Lower leg skin (tissue), 4 donors: Measurements from ENCODE around the gene SIGLEC14. TPM values are rescaled to one million over a fixed set of nuclear protein-coding genes. Genes with fewer than 3 reads are reported as not detected.
A peak's percentile ranks its signal among the peaks of the same experiment; 100 is the strongest.

ENCODE experiments used
- DNase-seq, 2 donors: peaks; one replicate each; pipeline ENCODE4 v3.0.0-alpha.2; 2019; ENCODE audit warnings: low spot score in 2 of 2
- H3K4me3 ChIP-seq: fragments of 200-600 bp; sonication (generic); 2 replicates; pipeline ENCODE4 v1.5.1; 2017; ENCODE audit warnings: mild to moderate bottlenecking, low read depth; ENCODE audit not compliant: poor library complexity, severe bottlenecking
- POLR2A ChIP-seq, 2 donors: fragments of 450-650 bp; IDR thresholded peaks; one replicate each; pipeline ENCODE4 v1.6.1; 2016 to 2017; ENCODE audit warnings: antibody characterized with exemption in 2 of 2, mild to moderate bottlenecking in 1 of 2, moderate library complexity in 1 of 2
- WGBS, 2 donors: methylation state at CpG; one replicate each; pipeline ENCODE4 v1.1.5; 2018; 5-methylcytosine and 5-hydroxymethylcytosine counted together
- intact Hi-C: fragments of 100-400 bp; cut with DNase I; formaldehyde crosslinking; loops from one replicate; pipeline ENCODE4 v1.15.0; 2023; ENCODE audit warnings: low total_unique reads
- total RNA-seq, 4 donors: library from RNA; depleted of rRNA; stranded (reverse); fragments of >200 nt; gene quantifications; one replicate each; pipeline ENCODE4 v1.1.0, GENCODE V29; 2016
- TF ChIP-seq, protein P1 (sequence below), 3 donors: fragments of 450-650 bp; IDR thresholded peaks; one replicate each; pipeline ENCODE4 v1.5.1; 2016; ENCODE audit warnings: antibody characterized with exemption in 3 of 3, mild to moderate bottlenecking in 3 of 3, moderate library complexity in 2 of 3

SIGLEC14 gene
- total RNA-seq, 4 donors from 2014 or later, result 0.84 to 1.0 TPM; not detected in 2

DNA sequence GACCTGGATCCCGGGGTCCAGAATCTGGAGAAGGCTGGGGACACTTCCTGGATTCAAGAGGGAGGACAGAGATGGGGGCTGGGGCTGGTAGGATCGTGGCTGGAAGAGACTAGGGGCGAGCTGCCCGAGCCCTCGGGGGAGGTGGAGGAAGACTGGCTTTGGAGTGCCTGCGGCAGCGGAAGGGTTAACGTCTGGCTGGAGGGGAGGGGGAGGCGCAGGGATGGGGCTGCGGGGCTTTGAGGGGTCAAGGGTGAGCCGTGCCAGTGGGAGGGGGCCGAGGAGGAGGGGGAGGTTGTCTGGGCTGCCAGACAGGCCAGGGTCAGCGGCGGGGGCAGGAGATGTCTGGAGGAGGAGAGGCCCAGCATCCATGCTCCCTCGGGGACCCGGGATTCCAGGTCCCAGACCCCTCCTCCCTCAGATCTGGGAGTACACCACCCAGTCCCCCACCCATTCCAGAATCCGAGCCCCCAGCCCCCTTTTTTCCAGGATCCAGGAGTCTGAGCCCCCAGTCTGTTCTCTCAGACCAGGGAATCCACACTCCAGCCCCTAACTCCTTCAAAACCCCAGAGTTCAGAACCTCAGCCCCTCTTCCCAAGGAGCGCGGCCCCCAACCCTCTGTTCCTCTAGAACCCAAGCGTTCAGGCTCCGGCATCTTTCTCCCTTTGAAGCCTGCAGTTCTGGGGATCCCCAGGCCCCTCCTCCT is 43.3 kb upstream of the SIGLEC14 start:
- WGBS, 2 donors, result 1% methylated on average over 21 of the region's 21 CpGs
- TF ChIP-seq, protein P1, sequence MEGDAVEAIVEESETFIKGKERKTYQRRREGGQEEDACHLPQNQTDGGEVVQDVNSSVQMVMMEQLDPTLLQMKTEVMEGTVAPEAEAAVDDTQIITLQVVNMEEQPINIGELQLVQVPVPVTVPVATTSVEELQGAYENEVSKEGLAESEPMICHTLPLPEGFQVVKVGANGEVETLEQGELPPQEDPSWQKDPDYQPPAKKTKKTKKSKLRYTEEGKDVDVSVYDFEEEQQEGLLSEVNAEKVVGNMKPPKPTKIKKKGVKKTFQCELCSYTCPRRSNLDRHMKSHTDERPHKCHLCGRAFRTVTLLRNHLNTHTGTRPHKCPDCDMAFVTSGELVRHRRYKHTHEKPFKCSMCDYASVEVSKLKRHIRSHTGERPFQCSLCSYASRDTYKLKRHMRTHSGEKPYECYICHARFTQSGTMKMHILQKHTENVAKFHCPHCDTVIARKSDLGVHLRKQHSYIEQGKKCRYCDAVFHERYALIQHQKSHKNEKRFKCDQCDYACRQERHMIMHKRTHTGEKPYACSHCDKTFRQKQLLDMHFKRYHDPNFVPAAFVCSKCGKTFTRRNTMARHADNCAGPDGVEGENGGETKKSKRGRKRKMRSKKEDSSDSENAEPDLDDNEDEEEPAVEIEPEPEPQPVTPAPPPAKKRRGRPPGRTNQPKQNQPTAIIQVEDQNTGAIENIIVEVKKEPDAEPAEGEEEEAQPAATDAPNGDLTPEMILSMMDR (IDR thresholded peaks at IDR 0.05), result no peak
- TF ChIP-seq POLR2A (IDR thresholded peaks at IDR 0.05), result no peak
- DNase-seq, result peak in 1 of 2 donors; percentile 89
- H3K4me3 ChIP-seq, result peak overlapping the region; percentile 63
- intact Hi-C loops, result loop anchor here (2.0 kb wide), 1 partner anchor 29 kb away; no protein-coding TSS in a partner anchor

DNA sequence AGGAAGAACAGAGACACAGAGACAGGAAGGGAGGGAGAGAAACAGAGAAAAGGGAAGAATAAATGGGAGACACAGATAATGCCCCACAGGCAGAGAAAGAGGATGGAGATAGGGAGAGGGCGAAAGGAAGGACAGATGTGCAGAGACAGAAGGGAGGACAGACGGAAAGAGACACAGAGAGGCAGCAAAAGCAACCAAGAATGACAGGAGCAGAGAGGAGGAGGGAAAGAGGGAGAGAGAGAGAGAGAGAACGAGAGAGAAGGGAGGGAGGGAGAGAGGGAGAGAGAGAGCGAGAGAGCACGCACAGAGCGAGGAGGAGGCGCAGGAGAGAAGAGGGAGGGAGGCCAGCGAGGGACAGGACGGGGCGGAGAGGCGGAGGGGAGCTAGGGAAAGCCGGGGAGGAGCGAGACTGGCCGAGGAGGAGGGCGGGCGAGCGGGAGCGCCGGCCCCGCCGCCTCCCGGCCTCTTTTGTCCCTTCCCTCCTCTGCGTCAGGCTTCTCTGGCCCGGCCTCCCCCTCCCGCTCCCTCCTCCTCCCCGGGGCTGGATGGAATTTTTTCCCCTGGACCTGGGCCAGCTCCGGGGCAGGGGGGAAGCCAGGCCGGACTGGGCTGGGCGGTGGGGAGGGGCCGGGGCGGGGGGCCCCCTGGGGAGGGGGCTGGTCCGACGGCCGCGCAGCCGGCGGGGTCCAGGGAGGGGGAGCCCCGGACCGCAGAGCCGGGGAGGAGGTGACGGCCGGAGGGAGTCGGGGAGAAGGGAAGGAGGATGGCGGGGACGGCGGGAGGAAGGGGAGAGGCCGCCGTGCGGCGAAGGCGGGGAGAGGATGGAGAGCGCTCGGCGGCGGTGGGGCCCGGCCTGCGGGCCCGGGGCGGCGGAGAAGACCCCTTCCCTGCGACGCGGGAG is 42.3 kb upstream of the SIGLEC14 start:
- intact Hi-C loops, result no loop called here
- peak; percentile 72 to 97 for DNase-seq
- 2% methylated on average over 58 to 63 of the region's 63 CpGs for WGBS, 2 donors
- H3K4me3 ChIP-seq, result peak overlapping the region; percentile 63
- no peak for TF ChIP-seq POLR2A (IDR thresholded peaks at IDR 0.05)
- TF ChIP-seq, protein P1 (IDR thresholded peaks at IDR 0.05), result peak in 1 of 3 donors; percentile 8

DNA sequence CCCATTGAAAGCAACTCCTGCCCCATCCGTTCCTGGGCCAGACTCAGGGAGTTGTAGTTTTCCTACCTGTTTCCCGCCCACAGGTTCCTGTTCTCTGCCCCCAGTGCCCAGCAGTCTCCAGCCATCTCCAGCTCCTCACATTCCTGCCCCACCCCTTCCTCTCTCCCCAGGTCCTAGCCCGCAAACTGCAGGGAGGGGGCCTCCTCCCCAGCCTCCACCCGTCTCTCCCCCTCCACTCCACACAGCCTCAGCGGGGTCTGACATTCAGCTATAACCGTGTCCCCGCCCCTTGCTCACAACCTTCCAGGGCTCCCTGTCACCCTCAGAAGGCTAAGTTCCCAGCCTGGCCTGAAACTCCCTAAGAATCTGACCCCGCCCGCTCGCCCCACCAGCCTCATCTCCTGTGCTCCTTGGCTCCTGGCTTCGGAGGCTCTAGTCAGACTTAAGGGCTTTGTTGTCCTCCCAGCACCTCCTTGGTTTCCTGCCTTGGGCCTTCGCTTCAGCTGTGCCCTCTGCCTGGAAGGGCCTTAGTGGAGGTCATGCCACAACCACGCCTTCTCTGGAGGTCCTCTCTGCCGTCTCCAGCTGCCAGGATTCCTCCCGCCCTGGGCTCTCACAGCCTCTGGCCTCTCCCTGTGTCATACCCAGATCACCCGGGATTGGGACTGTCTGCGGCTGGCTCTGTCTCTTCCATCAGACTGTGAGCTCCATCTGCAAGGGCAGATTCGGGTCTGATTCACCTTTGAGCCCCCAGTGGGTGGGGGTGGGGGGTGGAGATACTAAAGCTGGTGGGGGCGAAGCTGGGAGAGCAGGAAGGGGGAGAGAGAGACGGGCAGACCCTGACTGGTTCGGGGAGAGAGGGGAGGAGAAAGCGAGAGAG is 41.4 kb upstream of the SIGLEC14 start:
- peak in 1 of 2 donors; percentile 93 for DNase-seq
- intact Hi-C loops, result no loop called here
- 8% methylated on average over 22 of the region's 22 CpGs for WGBS, 2 donors
- TF ChIP-seq, protein P1 (IDR thresholded peaks at IDR 0.05), result no peak
- no peak for TF ChIP-seq POLR2A (IDR thresholded peaks at IDR 0.05)
- H3K4me3 ChIP-seq, result peak overlapping the region; percentile 15

DNA sequence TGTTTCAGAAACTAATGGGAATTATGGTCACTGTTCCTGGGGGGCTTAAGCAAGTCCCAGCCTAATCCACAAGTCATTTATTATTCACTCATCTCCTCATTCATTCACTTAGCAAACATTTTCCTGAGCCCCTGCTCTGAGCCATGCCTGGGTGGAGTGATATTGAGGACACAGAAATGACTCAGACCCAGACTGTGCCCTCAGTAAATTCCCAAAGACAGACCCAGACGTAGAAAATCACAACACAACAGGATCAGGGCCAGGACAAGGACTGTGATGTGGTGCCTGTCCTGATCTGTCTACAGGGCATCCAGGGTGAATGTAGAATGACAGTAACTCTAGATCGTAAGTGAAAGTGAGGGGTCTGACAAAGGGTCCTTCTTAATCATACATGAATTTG is 39.5 kb upstream of the SIGLEC14 start:
- no peak for DNase-seq
- TF ChIP-seq, protein P1 (IDR thresholded peaks at IDR 0.05), result no peak
- TF ChIP-seq POLR2A (IDR thresholded peaks at IDR 0.05), result no peak
- no peak overlapping the region for H3K4me3 ChIP-seq
- 52 to 59% methylated on average over 2 of the region's 2 CpGs for WGBS, 2 donors
- intact Hi-C loops, result no loop called here

DNA sequence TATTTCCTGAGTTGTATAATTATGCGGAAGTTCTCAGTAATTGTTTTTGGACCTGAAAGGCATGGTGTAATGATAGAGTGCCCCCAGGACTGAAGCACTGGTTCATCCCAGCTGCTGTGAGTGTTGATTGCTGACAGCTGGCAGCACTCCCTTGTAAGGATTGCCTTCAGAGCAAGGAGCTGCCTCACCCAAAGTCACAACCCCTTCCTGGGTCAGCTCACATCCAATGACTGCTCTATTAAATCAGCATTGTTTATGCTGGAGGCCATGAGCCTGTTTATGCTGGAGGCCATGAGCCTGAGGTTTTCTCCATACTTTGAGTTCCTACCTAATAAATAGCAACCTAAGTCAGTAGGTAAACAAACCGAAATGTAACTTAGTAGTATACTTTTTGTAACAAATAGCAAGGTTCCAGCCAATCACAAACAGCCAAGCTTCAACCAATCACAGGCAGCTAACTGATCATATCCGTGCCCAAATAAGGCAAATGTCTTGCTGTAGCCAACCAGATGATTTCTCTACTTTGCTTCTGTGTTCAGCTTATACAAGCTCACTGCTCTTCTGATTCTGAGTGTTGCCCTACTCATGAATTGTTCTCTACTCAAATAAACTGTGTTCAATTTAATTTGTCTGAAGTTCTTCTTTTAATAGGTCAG is 34.8 kb upstream of the SIGLEC14 start:
- WGBS, 2 donors, result 47 to 48% methylated on average over 3 of the region's 3 CpGs
- no peak for DNase-seq
- TF ChIP-seq POLR2A (IDR thresholded peaks at IDR 0.05), result no peak
- TF ChIP-seq, protein P1 (IDR thresholded peaks at IDR 0.05), result no peak
- intact Hi-C loops, result no loop called here
- no peak overlapping the region for H3K4me3 ChIP-seq
